Astrocyte (in vitro differentiated cells and primary cell): ENCODE measurements around the gene SARS1.

ENCODE experiments used
- CTCF ChIP-seq: IDR thresholded peaks from 2 replicates; pipeline ENCODE4 v1.5.1; 2011; ENCODE audit warnings: low read depth, mild to moderate bottlenecking, inconsistent platforms, low read length, moderate library complexity; ENCODE audit not compliant: insufficient read depth
- EZH2 ChIP-seq: IDR thresholded peaks from 2 replicates; pipeline ENCODE4 v1.6.1; 2012; ENCODE audit warnings: mild to moderate bottlenecking, low read length, inconsistent platforms; ENCODE audit not compliant: insufficient read depth

GRCh38 chr1:109268431-109269211 lies 54.9 kb downstream of the SARS1 start:
- TF ChIP-seq CTCF (no peak), EZH2 (no peak)
